LNCAP (cell line): ENCODE data around the gene C1QL2.

Experiments used
- CTCF ChIP-seq: fragments of 450-650 bp; IDR thresholded peaks from 2 replicates; pipeline ENCODE4 v1.5.1; 2017; ENCODE audit warnings: mild to moderate bottlenecking

C1QL2 gene

DNA sequence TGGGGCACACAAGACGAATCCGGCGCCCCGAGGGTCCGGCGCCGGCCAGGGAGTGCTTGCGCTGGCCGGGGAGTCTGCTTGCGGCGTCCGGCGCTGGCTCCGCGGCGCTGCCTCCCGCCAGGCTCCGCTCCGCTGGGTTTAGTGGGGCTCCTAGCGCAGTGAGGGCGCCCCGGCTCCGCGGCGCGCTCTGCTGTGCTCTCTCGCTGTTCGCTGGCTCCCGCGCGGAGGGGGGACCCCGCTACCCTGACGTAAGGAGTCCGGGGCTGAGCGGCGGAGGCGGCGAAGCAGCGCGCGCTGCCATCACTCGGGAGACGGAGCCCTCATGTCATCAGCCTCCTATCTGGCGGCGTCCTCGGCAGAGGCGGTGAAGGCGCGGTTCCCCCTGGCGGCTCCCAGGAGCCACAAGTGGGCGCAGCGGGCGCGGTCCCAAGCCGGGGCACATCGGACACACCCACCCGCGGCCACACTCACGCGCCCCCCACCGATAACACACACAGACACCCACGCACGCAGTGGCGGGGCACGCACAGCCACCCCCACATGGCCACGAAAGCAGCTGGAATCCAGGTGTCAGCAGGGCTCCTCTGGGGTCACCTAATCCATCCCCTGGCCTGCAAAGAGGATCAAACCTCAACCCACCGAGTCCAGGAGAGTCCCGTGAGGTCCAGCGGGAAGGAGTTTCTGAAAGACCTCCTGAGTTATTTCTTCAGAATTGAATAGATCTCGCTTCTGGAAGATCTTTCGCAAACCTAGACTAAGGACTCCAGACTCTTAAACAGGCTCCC is at the start of gene C1QL2:
Gene C1QL2 (minus strand): TSS at position 189 of the 785 bp plus-strand sequence. CDS start 482 bp downstream, outside the sequence.
- TF ChIP-seq CTCF, result no peak

- no peak for TF ChIP-seq CTCF
Observed at GRCh38 chr2:119207447-119207846, 48.9 kb upstream of the C1QL2 start.

DNA sequence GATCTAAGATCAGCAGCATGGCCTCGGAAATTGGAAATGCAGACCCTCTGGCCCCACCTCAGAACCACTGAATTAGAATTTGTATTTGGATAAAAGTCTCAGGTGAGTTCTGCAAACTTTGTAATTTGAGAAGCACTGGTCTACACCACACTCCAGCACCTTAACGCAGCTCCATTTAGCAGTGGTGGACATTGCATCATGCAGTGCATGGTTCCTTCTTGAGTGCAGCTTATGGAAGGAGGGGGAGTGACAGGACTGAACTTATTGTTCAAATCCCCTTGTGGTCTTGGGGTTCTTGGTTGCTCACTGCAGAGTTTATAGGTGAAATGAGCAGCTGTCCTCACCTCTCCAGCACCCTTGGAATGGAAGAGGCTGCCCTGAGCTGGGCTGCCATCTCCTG is 47.6 kb upstream of the C1QL2 start:
- no peak for TF ChIP-seq CTCF

- no peak for TF ChIP-seq CTCF
Observed at GRCh38 chr2:119205001-119205706, 46.6 kb upstream of the C1QL2 start.

GRCh38 chr2:119204525-119204924 is 46.0 kb upstream of the C1QL2 start:
- TF ChIP-seq CTCF, result no peak

- no peak for TF ChIP-seq CTCF
Observed at GRCh38 chr2:119202610-119203310, 44.2 kb upstream of the C1QL2 start.

DNA sequence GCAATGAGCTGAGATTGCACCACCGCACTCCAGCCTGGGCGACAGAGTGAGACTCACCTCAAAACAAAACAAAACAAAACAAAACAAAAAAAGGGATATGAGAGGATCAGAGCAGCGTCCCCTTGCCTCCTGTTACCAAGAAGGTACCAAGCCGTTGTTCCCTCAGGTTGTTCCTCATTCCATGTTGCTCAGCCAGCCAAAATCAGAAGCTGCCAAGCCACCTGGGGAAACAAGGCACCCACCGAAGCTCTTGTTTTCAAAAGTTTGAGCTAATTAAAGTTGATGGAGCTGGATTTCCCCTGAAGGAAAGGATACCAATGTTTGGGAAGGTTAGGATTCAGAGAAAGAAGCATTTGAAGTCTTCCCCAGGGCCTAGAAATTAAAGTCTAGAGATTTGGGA is 43.3 kb upstream of the C1QL2 start:
- TF ChIP-seq CTCF, result no peak
